Esophagus muscularis mucosa (tissue), 3 donors: Measurements from ENCODE around the gene PTPN2.

Experiments used
- POLR2A ChIP-seq: fragments of 450-650 bp; IDR thresholded peaks from one replicate; pipeline ENCODE4 v1.6.1; 2017; ENCODE audit warnings: antibody characterized with exemption, moderate library complexity, mild to moderate bottlenecking, low read depth
- POLR2AphosphoS5 ChIP-seq, 2 donors: sonication (generic); formaldehyde crosslinking; IDR thresholded peaks; one replicate each; pipeline ENCODE4 v1.6.1; 2017; ENCODE audit warnings: antibody characterized with exemption in 2 of 2
- TF ChIP-seq, protein P1 (sequence below), 3 experiments: fragments of 200-600 bp in 2 of 3; fragments of 450-650 bp in 1 of 3; sonication (generic) in 2 of 3; IDR thresholded peaks; one replicate each; pipeline ENCODE4 v1.5.1; 2017 to 2019; ENCODE audit warnings: antibody characterized with exemption in 3 of 3, mild to moderate bottlenecking in 2 of 3, moderate library complexity in 1 of 3

DNA sequence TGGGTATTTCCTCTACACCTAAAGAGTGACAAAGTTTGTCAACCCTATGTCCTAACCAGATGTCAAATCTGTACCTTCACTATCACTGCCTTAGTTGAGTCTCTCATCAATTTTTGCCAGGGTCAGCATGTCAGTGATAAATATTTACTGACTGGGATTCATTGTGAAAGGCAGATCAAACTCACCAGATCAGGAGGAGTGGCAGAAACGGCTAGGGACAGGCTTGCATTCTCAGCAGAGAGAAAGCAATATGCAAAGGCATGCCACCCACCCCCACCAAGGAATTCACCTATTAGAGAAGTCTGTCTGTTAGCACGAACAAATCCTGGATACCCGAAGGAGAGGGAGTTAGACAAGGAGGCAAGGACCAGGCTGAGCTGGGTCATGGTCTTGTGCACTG is 62.6 kb downstream of the PTPN2 start:
- no peak for TF ChIP-seq POLR2A
- TF ChIP-seq, protein P1, sequence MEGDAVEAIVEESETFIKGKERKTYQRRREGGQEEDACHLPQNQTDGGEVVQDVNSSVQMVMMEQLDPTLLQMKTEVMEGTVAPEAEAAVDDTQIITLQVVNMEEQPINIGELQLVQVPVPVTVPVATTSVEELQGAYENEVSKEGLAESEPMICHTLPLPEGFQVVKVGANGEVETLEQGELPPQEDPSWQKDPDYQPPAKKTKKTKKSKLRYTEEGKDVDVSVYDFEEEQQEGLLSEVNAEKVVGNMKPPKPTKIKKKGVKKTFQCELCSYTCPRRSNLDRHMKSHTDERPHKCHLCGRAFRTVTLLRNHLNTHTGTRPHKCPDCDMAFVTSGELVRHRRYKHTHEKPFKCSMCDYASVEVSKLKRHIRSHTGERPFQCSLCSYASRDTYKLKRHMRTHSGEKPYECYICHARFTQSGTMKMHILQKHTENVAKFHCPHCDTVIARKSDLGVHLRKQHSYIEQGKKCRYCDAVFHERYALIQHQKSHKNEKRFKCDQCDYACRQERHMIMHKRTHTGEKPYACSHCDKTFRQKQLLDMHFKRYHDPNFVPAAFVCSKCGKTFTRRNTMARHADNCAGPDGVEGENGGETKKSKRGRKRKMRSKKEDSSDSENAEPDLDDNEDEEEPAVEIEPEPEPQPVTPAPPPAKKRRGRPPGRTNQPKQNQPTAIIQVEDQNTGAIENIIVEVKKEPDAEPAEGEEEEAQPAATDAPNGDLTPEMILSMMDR (IDR thresholded peaks at IDR 0.05) = no peak
- TF ChIP-seq POLR2AphosphoS5 (IDR thresholded peaks at IDR 0.05) = no peak
